ENCODE data around the gene SLX4. TPM values are rescaled to one million over a fixed set of nuclear protein-coding genes. Genes with fewer than 3 reads are reported as not detected.

SLX4 gene
- total and polyA plus RNA-seq, 2 donors (not counting 3 experiments of a cell fraction or from before 2014, with no cell fraction given), result 2.9 to 8.9 TPM

GRCh38 chr16:3589441-3589921, 21.9 kb downstream of the SLX4 start:
- H3K4me3 ChIP-seq (replicated peaks in 1 of 3; ENCODE audit: insufficient read depth in 1 of 3, low read depth in 1 of 3, low read length in 3 of 3), result no peak overlapping the region
- FAIRE-seq (no peak), DNase-seq (ENCODE audit: low read depth, low spot score) (no peak)
- no peaks in the 10 kb centered on the region for H3K4me1 ChIP-seq (ENCODE audit: control insufficient read depth, extremely low read depth, insufficient read depth, low read length)
- BruUV-seq (replicated peaks), result no TSS peak
- H3K27ac ChIP-seq (ENCODE audit: insufficient read depth, low read depth, low read length), result no peak overlapping the region
- no peaks in the 10 kb centered on the region for H3K79me2 ChIP-seq (ENCODE audit: control insufficient read depth, insufficient read depth, low read length)
- H2AFZ ChIP-seq (ENCODE audit: low read depth, low read length), result no peak overlapping the region
- H4K20me1 ChIP-seq (replicated peaks; ENCODE audit: control insufficient read depth, extremely low read depth, insufficient read depth, low read length), result no peaks in the 10 kb centered on the region
- H3K9me3 ChIP-seq (replicated peaks; ENCODE audit: control insufficient read depth, insufficient read depth, low read length), result no peaks in the 10 kb centered on the region
- ChIA-PET POLR2A (no interaction called here), CTCF (no interaction called here)
- dilution Hi-C loops (cut with MboI; ENCODE audit: extremely low pct_ligation_motif_present, low sequenced_read_pairs) (no loop called here), intact Hi-C loops (cut with micrococcal nuclease) (no loop called here)
- H3K9me1 ChIP-seq (replicated peaks; ENCODE audit: control insufficient read depth, extremely low read depth, insufficient read depth, low read length), result no peaks in the 10 kb centered on the region
- TF ChIP-seq MAX (IDR thresholded peaks at IDR 0.05; ENCODE audit: insufficient read depth, insufficient read length), result no peak
- no peak for TF ChIP-seq GATA2 (IDR thresholded peaks at IDR 0.05; ENCODE audit: insufficient read depth, insufficient read length, low read depth, low read length)
- H3K9ac ChIP-seq (replicated peaks; ENCODE audit: extremely low read depth, insufficient read depth, low read length), result no peak overlapping the region
- H3K36me3 ChIP-seq (ENCODE audit: control insufficient read depth in 2 of 2, extremely low read depth in 1 of 2, insufficient read depth in 2 of 2, low read length in 2 of 2), result no peaks in the 10 kb centered on the region
- no peaks in the 10 kb centered on the region for H3K27me3 ChIP-seq (ENCODE audit: control insufficient read depth in 2 of 2, insufficient read depth in 2 of 2, low read length in 2 of 2)
- no peak overlapping the region for H3K4me2 ChIP-seq (ENCODE audit: insufficient read depth, low read length)

GRCh38 chr16:3589001-3589400, 22.4 kb downstream of the SLX4 start:
- dilution Hi-C loops (cut with MboI; ENCODE audit: extremely low pct_ligation_motif_present, low sequenced_read_pairs), result no loop called here
- H3K9me1 ChIP-seq (replicated peaks; ENCODE audit: control insufficient read depth, extremely low read depth, insufficient read depth, low read length), result no peaks in the 10 kb centered on the region
- H2AFZ ChIP-seq (ENCODE audit: low read depth, low read length), result no peak overlapping the region
- POLR2A ChIA-PET, result no interaction called here
- no peaks in the 10 kb centered on the region for H3K4me1 ChIP-seq (ENCODE audit: control insufficient read depth, extremely low read depth, insufficient read depth, low read length)
- DNase-seq (ENCODE audit: low read depth, low spot score), result no peak
- no peaks in the 10 kb centered on the region for H3K9me3 ChIP-seq (replicated peaks; ENCODE audit: control insufficient read depth, insufficient read depth, low read length)
- TF ChIP-seq EZH2 (IDR thresholded peaks at IDR 0.05; ENCODE audit: borderline replicate concordance, low read depth, low read length, severe bottlenecking), result no peak
- TF ChIP-seq MYC (IDR thresholded peaks at IDR 0.05; ENCODE audit: low read depth, low read length), result no peak
- no peak for TF ChIP-seq POLR2AphosphoS5 (IDR thresholded peaks at IDR 0.05; ENCODE audit: insufficient read depth, low read depth, low read length)
- TF ChIP-seq GATA2 (IDR thresholded peaks at IDR 0.05; ENCODE audit: insufficient read depth, insufficient read length, low read depth, low read length), result no peak
- TF ChIP-seq JUN (IDR thresholded peaks at IDR 0.05; ENCODE audit: borderline replicate concordance, insufficient read depth, insufficient read length, low read depth), result no peak
- TF ChIP-seq FOS (IDR thresholded peaks at IDR 0.05; ENCODE audit: borderline replicate concordance, insufficient read depth, low read length), result no peak
- TF ChIP-seq CTCF (IDR thresholded peaks at IDR 0.05; ENCODE audit: extremely low read depth in 1 of 2, insufficient read depth in 1 of 2, low read depth in 1 of 2, low read length in 2 of 2), result no peak
- TF ChIP-seq MAX (IDR thresholded peaks at IDR 0.05; ENCODE audit: insufficient read depth, insufficient read length), result no peak
- TF ChIP-seq POLR2A (IDR thresholded peaks at IDR 0.05; ENCODE audit: low read depth, low read length), result no peak
- no peak overlapping the region for H3K27ac ChIP-seq (ENCODE audit: insufficient read depth, low read depth, low read length)
- H3K79me2 ChIP-seq (ENCODE audit: control insufficient read depth, insufficient read depth, low read length), result no peaks in the 10 kb centered on the region
- intact Hi-C loops (cut with micrococcal nuclease), result no loop called here
- H3K4me3 ChIP-seq (replicated peaks in 1 of 3; ENCODE audit: insufficient read depth in 1 of 3, low read depth in 1 of 3, low read length in 3 of 3), result no peak overlapping the region
- no peak overlapping the region for H3K9ac ChIP-seq (replicated peaks; ENCODE audit: extremely low read depth, insufficient read depth, low read length)
- no peak for FAIRE-seq
- BruUV-seq (replicated peaks), result no TSS peak
- no peaks in the 10 kb centered on the region for H3K27me3 ChIP-seq (ENCODE audit: control insufficient read depth in 2 of 2, insufficient read depth in 2 of 2, low read length in 2 of 2)
- no peak overlapping the region for H3K4me2 ChIP-seq (ENCODE audit: insufficient read depth, low read length)
- H3K36me3 ChIP-seq (ENCODE audit: control insufficient read depth in 2 of 2, extremely low read depth in 1 of 2, insufficient read depth in 2 of 2, low read length in 2 of 2), result no peaks in the 10 kb centered on the region
- no peaks in the 10 kb centered on the region for H4K20me1 ChIP-seq (replicated peaks; ENCODE audit: control insufficient read depth, extremely low read depth, insufficient read depth, low read length)
- CTCF ChIA-PET, result no interaction called here
